H9 (cell line): ENCODE results near the gene SUN2. TPM values are rescaled to one million over a fixed set of nuclear protein-coding genes. Genes with fewer than 3 reads are reported as not detected.

Experiments
- DNase-seq: peaks from one replicate; pipeline ENCODE4 v3.0.0-alpha.2; 2017
- H2AFZ ChIP-seq: one replicate; pipeline ENCODE4 v1.6.1; 2013; ENCODE audit warnings: mild to moderate bottlenecking, low read length, control low read depth, moderate library complexity
- H2AK5ac ChIP-seq: 2 replicates; pipeline ENCODE4 v1.6.1; 2013; ENCODE audit warnings: low read length, control low read depth, mixed read lengths; ENCODE audit not compliant: insufficient read length
- H2BK120ac ChIP-seq: one replicate; pipeline ENCODE4 v1.6.1; 2013; ENCODE audit warnings: low read depth, mild to moderate bottlenecking, low read length, control low read depth, inconsistent platforms; ENCODE audit not compliant: poor library complexity, severe bottlenecking
- H2BK12ac ChIP-seq: 2 replicates; pipeline ENCODE4 v1.6.1; 2013; ENCODE audit warnings: low read length, control low read depth, mixed read lengths, low read depth; ENCODE audit not compliant: insufficient read length
- H2BK15ac ChIP-seq: 2 replicates; pipeline ENCODE4 v1.6.1; 2013; ENCODE audit warnings: low read depth, low read length, control low read depth
- H2BK20ac ChIP-seq: one replicate; pipeline ENCODE4 v1.6.1; 2013; ENCODE audit warnings: low read depth, mild to moderate bottlenecking, low read length, control low read depth, inconsistent platforms; ENCODE audit not compliant: poor library complexity, severe bottlenecking
- H2BK5ac ChIP-seq: 2 replicates; pipeline ENCODE4 v1.6.1; 2013; ENCODE audit warnings: low read length, control low read depth, mixed read lengths; ENCODE audit not compliant: insufficient read length
- H3K14ac ChIP-seq: 2 replicates; pipeline ENCODE4 v1.6.1; 2013; ENCODE audit warnings: low read length, control low read depth; ENCODE audit not compliant: insufficient read depth
- H3K18ac ChIP-seq: 2 replicates; pipeline ENCODE4 v1.6.1; 2013; ENCODE audit warnings: low read depth, mild to moderate bottlenecking, mixed read lengths, low read length, control low read depth; ENCODE audit not compliant: insufficient read length
- H3K23ac ChIP-seq: 2 replicates; pipeline ENCODE4 v1.6.1; 2013; ENCODE audit warnings: low read length, control low read depth, mixed read lengths, low read depth; ENCODE audit not compliant: insufficient read length
- H3K23me2 ChIP-seq: 2 replicates; pipeline ENCODE4 v1.6.1; 2013; ENCODE audit warnings: low read depth, mild to moderate bottlenecking, mixed read lengths, low read length, control low read depth; ENCODE audit not compliant: insufficient read length, poor library complexity, severe bottlenecking
- H3K27ac ChIP-seq: 2 replicates; pipeline ENCODE4 v1.5.1; 2013; ENCODE audit warnings: low read length, control low read depth, mixed read lengths, low read depth; ENCODE audit not compliant: insufficient read length
- H3K27me3 ChIP-seq: 2 replicates; pipeline ENCODE4 v1.6.1; 2013; ENCODE audit warnings: low read length, control low read depth, inconsistent platforms; ENCODE audit not compliant: insufficient read depth
- H3K4ac ChIP-seq: 2 replicates; pipeline ENCODE4 v1.6.1; 2013; ENCODE audit warnings: low read depth, mild to moderate bottlenecking, control low read depth, inconsistent platforms, low read length, moderate library complexity
- H3K4me1 ChIP-seq: 2 replicates; pipeline ENCODE4 v1.6.1; 2013; ENCODE audit warnings: low read length, control low read depth, inconsistent platforms; ENCODE audit not compliant: insufficient read depth
- H3K4me2 ChIP-seq: 2 replicates; pipeline ENCODE4 v1.6.1; 2013; ENCODE audit warnings: low read length, control low read depth, mixed read lengths; ENCODE audit not compliant: insufficient read length, insufficient read depth
- H3K56ac ChIP-seq: 2 replicates; pipeline ENCODE4 v1.6.1; 2013; ENCODE audit warnings: low read depth, mild to moderate bottlenecking, mixed read lengths, low read length, control low read depth; ENCODE audit not compliant: insufficient read length
- H3K79me1 ChIP-seq: 2 replicates; pipeline ENCODE4 v1.6.1; 2013; ENCODE audit warnings: low read depth, mild to moderate bottlenecking, moderate library complexity, low read length, control low read depth, inconsistent platforms; ENCODE audit not compliant: insufficient read depth, poor library complexity, severe bottlenecking
- H3K79me2 ChIP-seq: 2 replicates; pipeline ENCODE4 v1.6.1; 2013; ENCODE audit warnings: low read length, control low read depth, inconsistent platforms; ENCODE audit not compliant: insufficient read depth
- H3K9ac ChIP-seq: 2 replicates; pipeline ENCODE4 v1.6.1; 2013; ENCODE audit warnings: low read length, control low read depth, mixed read lengths; ENCODE audit not compliant: insufficient read length; ENCODE audit errors: extremely low read depth
- H3K9me3 ChIP-seq: one replicate; pipeline ENCODE4 v1.6.1; 2013; ENCODE audit warnings: low read depth, low read length, inconsistent platforms; ENCODE audit not compliant: control insufficient read depth
- H3T11ph ChIP-seq: one replicate; pipeline ENCODE4 v1.6.1; 2013; ENCODE audit warnings: mild to moderate bottlenecking, low read length, control low read depth, inconsistent platforms
- H4K20me1 ChIP-seq: one replicate; pipeline ENCODE4 v1.6.1; 2013; ENCODE audit not compliant: control insufficient read depth, insufficient read length, insufficient read depth
- H4K5ac ChIP-seq: 2 replicates; pipeline ENCODE4 v1.6.1; 2013; ENCODE audit warnings: low read depth, mild to moderate bottlenecking, mixed read lengths, low read length, control low read depth; ENCODE audit not compliant: insufficient read length
- H4K8ac ChIP-seq: replicated peaks from 2 replicates; pipeline ENCODE4 v1.6.1; 2013; ENCODE audit warnings: low read length, control low read depth, mixed read lengths, low read depth; ENCODE audit not compliant: insufficient read length
- H4K91ac ChIP-seq: 2 replicates; pipeline ENCODE4 v1.6.1; 2013; ENCODE audit warnings: low read depth, mild to moderate bottlenecking, moderate library complexity, mixed read lengths, low read length, control low read depth; ENCODE audit not compliant: insufficient read length
- H3K27ac Mint-ChIP-seq, 3 experiments: 2 replicates in 2 of 3; 3 replicates in 1 of 3; pipeline ENCODE4 v1.8.0; 2020 to 2021; ENCODE audit warnings: mixed read lengths in 3 of 3, mild to moderate bottlenecking in 1 of 3, moderate library complexity in 1 of 3
- H3K27me3 Mint-ChIP-seq: 2 replicates; pipeline ENCODE4 v1.8.0; 2021; ENCODE audit warnings: low read depth, mild to moderate bottlenecking, moderate library complexity, mixed read lengths
- H3K36me3 Mint-ChIP-seq, 3 experiments: 2 replicates in 2 of 3; 3 replicates in 1 of 3; pipeline ENCODE4 v1.8.0; 2020 to 2021; ENCODE audit warnings: low read depth in 3 of 3, mixed read lengths in 3 of 3; ENCODE audit not compliant: insufficient read depth in 1 of 3
- H3K4me1 Mint-ChIP-seq, 2 experiments: 2 replicates each; pipeline ENCODE4 v1.8.0; 2020; ENCODE audit warnings: mixed read lengths in 2 of 2
- H3K4me3 Mint-ChIP-seq, 2 experiments: 2 replicates in 1 of 2; 3 replicates in 1 of 2; pipeline ENCODE4 v1.8.0; 2020 to 2021; ENCODE audit warnings: mild to moderate bottlenecking in 2 of 2, mixed read lengths in 2 of 2, moderate library complexity in 1 of 2
- H3K9me3 Mint-ChIP-seq, 2 experiments: 2 replicates in 1 of 2; 3 replicates in 1 of 2; pipeline ENCODE4 v1.8.0; 2020; ENCODE audit warnings: mild to moderate bottlenecking in 2 of 2, mixed read lengths in 2 of 2, moderate library complexity in 1 of 2
- WGBS: extraction: QIAGEN DNeasy Blood & Tissue Kit; methylation state at CpG from one replicate; pipeline ENCODE4 v1.1.7; 2013; ENCODE audit warnings: missing lambda C conversion rate, low lambda C conversion rate, mixed read lengths; ENCODE audit not compliant: insufficient read length; ENCODE audit errors: extremely low coverage; 5-methylcytosine and 5-hydroxymethylcytosine counted together
- total RNA-seq: library from RNA; stranded (reverse); gene quantifications from 2 replicates; pipeline ENCODE4 v1.2.1, GENCODE V29; 2021
- TF ChIP-seq, protein P1 (sequence below): fragments of 200-600 bp; sonication (generic); conservative IDR thresholded peaks from 3 replicates; pipeline ENCODE4 v1.8.0; 2021; ENCODE audit warnings: antibody characterized with exemption, mild to moderate bottlenecking

Gene SUN2
- total RNA-seq, 1 experiment from 2014 or later = 12.0 TPM

- no peak overlapping the region for H3K23ac ChIP-seq
- H3K9ac ChIP-seq = no peak overlapping the region
- Mint-ChIP-seq H3K9me3 (no peaks in the 10 kb centered on the region), H3K4me3 (no peak overlapping the region), H3K27me3 (no peaks in the 10 kb centered on the region), H3K36me3 (peaks cover 14 to 59% (median 45%) of the 10 kb centered on the region in 3 experiments), H3K27ac (peak overlapping the region; percentile 7 to 96 (median 52); a peak in 4 of 7 replicates), H3K4me1 (peaks cover 27 to 42% of the 10 kb centered on the region in 2 experiments)
- no peak overlapping the region for H3K27ac ChIP-seq
- no peak overlapping the region for H2BK15ac ChIP-seq
- no peak overlapping the region for H3K4ac ChIP-seq
- no peak overlapping the region for H2BK20ac ChIP-seq
- no peak overlapping the region for H3K18ac ChIP-seq
- H3K56ac ChIP-seq = no peak overlapping the region
- H2AK5ac ChIP-seq = no peak overlapping the region
- H2BK12ac ChIP-seq = no peak overlapping the region
- H4K8ac ChIP-seq = no peak overlapping the region
- H4K20me1 ChIP-seq = no peaks in the 10 kb centered on the region
- H4K5ac ChIP-seq = no peak overlapping the region
- H3K4me2 ChIP-seq = no peak overlapping the region
- H3K4me1 ChIP-seq = peaks cover 10% of the 10 kb centered on the region; the same call in 1 of the 2 replicates
- H3T11ph ChIP-seq = no peak overlapping the region
- no peak overlapping the region for H2BK5ac ChIP-seq
- peaks cover 12% of the 10 kb centered on the region; the same call in 1 of the 2 replicates for H3K79me2 ChIP-seq
- no peaks in the 10 kb centered on the region for H3K9me3 ChIP-seq
- H2AFZ ChIP-seq = no peak overlapping the region
- no peak overlapping the region for H4K91ac ChIP-seq
- H3K27me3 ChIP-seq = no peaks in the 10 kb centered on the region
- no peak overlapping the region for H3K14ac ChIP-seq
- H3K79me1 ChIP-seq = peaks cover 4% of the 10 kb centered on the region
- H3K23me2 ChIP-seq = no peaks in the 10 kb centered on the region
- TF ChIP-seq, protein P1, sequence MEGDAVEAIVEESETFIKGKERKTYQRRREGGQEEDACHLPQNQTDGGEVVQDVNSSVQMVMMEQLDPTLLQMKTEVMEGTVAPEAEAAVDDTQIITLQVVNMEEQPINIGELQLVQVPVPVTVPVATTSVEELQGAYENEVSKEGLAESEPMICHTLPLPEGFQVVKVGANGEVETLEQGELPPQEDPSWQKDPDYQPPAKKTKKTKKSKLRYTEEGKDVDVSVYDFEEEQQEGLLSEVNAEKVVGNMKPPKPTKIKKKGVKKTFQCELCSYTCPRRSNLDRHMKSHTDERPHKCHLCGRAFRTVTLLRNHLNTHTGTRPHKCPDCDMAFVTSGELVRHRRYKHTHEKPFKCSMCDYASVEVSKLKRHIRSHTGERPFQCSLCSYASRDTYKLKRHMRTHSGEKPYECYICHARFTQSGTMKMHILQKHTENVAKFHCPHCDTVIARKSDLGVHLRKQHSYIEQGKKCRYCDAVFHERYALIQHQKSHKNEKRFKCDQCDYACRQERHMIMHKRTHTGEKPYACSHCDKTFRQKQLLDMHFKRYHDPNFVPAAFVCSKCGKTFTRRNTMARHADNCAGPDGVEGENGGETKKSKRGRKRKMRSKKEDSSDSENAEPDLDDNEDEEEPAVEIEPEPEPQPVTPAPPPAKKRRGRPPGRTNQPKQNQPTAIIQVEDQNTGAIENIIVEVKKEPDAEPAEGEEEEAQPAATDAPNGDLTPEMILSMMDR = no peak
- no peak overlapping the region for H2BK120ac ChIP-seq
- no CpG with 5 or more reads among the region's 15 CpGs for WGBS
- no peak for DNase-seq
Measured at GRCh38 chr22:38715852-38716251, 39.9 kb downstream of the SUN2 start.
